Inflammatory macrophage treated with lipopolysaccharide for 4 hours (primary cell): ENCODE data around the gene ASTN2.

Experiments used
- DNase-seq: peaks from one replicate; pipeline ENCODE4 v3.0.0-alpha.2; 2020

The ASTN2 gene

DNA sequence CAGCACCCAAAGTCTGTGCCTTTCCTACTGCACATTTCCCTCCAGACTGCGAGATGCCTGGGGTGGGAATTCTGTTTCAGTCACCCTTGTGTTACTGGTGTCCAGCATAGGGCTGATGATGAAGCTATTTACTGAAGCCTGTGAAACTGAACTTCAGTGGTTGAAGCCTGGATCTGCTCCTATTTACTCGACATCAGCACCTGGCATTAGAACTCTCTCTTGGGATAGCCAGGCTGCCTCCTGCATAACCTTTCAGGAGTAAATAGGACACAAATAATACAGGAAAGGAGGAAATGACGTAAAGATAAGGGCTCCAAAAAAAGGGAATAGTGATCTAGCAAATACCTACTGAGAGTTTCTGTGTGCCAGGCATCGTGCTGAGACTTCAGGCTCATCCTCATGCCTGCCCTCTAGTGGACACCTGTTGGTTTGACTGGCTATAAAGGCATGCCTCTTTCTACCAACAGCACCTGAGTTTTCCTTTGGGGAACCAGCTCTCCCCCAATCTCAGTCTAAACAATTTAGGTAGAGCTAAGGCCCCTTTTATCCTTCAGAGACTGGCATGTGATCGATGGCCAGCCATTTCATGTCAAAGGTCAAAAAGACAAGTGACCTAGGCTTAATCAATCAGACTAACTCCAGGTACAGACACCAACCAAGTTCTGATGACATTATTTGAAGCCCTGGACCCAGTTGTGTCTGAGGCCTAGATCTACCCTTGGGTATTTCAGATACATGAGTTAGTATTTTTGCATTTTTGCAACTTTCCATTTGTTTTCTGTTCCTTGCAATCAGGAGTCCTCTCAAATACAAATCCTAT lies 919.8 kb downstream of the ASTN2 start:
- peak; percentile 22 for DNase-seq

DNA sequence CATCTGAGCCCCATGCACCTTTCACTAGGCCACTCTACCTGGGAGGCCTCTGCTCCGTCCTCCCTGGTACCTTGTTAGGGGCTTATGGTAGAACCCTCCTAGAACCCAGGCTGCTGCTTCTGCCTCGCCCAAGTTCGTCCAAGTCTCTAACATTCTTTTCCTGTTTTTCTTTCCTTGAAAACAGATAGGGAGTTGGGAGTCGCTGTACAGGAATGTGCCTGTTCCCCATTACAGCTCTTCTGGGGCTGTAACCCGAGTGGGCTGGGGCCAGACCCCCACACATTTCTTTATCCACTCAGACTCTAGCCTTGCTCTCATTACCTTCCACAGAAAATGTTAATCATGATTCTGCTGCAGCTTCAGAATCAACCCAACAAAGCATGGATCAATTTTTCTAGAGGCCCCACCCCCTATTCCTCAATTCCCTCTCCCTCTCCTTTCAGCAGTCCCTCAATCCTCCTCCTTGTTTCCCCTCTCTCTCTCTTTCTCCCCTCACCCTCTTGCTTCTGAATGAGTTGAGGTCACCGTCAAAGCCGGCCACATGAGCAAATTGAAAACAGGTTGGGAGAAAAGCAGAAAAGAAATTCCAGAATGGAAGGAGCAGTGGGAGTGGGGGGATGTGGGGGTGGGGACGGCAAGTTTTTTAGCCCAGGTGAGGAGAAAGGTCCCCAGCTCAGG lies 921.5 kb downstream of the ASTN2 start:
- DNase-seq, result no peak

DNA sequence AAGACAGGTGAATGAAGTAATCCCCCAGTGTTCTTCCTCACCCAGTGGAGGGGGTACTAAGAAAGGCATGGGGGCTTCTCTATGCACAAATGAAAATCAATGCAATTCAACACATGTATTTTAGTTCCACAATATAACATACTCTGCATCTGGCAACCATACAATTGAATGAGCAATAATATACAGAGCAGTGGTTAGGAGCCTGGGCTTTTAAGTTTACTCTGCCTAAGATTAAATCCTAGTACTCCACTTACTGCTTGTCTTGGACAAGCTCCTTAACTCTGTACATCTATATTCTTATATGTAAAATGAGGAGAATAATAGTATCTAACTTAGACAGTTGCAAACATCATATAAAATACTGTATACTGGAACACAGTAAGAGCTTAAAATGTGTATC lies 923.2 kb downstream of the ASTN2 start:
- DNase-seq, result no peak

DNA sequence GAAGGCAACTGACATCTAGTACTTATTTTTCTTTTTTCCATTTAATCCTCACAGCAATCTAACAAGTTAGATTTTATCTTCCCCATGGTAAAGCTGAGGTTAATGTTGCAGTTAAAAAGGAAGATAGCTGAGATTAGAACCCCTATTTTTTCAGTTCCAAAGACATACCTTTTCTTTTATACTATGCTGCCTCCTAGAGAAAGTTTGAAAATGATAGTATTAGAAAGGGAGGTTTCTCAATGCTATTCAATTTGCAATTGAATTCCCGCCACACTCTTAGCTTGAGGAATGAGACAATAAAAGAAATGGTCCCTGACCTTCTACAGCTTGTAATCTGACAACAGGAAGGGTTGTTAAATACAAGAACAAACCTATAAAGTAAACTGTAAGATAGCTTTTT lies 923.6 kb downstream of the ASTN2 start:
- no peak for DNase-seq

DNA sequence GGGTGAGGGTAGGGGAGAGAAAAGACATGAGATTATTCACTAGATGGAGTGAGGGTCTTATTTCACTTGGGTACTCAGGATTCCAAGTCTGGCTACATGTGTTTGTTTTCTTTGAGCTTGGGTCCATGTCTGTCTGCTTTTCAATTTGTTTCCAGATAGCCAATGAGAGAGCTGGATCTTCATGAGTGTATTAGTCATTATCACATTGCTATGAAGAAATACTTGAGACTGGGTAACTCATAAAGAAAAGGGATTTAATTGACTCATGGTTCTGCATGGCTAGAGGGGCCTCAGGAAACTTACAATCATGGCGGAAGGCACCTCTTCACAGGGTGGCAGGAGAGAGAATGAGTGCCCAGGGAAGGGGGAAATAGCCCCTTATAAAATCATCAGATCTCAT lies 924.5 kb downstream of the ASTN2 start:
- peak; percentile 17 for DNase-seq

DNA sequence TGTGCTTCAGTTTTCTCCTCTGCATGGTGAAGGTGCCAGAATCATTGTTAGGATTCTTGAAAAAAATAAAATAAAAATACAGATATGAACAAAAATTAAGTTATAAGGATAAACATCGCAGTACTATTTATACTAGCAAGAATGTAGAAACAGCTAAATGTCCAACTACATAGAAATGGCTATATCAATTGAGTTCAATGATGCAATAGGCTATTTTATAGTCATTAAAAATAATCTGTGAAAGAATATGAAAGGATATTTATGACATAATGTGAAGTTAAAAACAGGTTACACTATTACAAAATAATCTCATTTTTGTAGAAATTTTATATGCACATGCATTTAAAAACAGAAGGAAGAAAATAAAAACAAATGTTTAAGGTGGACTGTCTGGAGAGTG lies 926.5 kb downstream of the ASTN2 start:
- no peak for DNase-seq

DNA sequence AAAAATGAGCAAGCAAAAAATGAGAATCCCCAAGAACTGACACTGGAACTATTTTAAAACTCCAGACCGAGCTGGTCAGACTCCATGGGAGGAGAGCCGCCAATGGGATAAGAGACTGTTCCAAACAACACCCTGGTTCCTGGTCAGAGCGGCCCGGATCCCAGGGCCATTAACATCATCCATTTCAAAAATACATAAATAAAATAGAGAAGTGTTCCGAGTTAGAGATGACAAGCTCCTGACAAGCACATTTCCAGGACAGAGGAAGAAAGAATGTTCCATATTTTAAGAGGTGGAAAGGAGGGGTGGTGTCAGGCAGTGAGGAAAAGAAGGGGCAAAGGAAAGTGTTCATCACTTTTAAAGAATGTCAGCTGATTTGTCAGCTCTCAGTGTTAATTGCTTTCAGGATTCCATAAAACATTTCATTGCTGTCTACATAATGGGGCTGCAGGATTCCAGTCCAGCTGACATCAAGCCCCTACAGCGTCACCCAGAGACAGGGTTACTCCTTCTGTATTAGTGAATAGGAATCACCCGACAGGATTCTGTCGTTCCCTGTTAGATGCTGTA lies 930.3 kb downstream of the ASTN2 start:
- no peak for DNase-seq

DNA sequence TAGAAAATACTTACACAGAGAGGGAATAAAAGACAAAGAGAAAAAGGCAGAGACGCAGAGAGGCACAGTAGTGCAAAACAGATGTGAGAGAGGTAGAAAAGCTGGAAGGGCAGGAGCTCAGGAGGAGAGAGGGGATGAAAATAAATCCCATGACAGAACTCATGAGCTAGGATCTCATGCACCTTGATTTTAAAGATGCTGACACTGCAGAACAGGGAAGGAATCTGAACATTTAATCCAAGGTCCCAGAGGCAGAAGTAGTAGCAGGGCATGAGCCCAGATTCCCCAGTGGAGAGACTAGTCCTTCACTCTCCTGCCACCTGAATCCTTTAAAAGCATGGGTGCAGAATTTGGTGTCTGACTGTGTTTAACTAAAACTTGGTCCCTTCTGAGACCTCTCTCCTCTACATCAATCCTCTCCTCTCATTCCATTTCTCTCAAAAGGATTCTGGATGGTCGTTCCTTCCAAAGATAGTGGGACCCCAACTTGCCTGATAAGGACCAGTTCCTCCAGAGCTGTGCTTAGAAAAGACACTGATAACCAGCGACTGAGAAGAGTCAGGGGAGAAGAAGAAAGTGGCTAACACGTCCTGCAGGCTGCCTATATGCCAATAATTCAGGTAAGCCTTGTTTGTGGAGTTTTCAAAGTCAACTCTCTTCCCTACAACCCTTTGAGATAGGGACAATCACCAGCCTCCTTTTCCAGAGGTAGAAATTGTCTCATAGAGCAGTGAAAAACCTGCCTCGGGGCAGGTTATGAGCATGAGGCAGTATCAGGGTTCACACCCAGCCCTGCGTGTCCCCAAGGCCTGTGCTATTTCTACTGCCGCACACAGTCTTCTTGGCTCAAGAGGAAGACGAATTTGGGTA lies 931.0 kb downstream of the ASTN2 start:
- no peak for DNase-seq

DNA sequence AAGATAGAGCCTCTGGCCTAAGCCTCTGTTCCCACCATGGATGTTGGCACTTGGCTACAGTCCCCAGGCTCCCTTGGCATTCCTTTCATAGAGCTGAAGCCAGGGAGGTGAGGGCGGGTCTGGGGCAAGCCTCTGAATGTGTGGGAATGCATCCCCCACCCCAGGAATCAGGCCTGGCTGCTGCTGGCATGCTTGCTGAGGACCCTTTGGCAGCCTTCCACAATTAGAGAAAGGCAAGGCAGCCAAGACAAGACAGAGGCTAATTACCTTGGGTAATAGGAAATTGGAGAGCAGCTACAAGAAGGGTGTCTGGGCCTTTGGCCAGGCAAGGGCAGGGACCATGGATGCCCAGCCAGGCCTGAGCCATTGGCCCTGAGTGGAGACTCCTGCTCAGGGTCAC lies 932.1 kb downstream of the ASTN2 start:
- DNase-seq, result no peak

DNA sequence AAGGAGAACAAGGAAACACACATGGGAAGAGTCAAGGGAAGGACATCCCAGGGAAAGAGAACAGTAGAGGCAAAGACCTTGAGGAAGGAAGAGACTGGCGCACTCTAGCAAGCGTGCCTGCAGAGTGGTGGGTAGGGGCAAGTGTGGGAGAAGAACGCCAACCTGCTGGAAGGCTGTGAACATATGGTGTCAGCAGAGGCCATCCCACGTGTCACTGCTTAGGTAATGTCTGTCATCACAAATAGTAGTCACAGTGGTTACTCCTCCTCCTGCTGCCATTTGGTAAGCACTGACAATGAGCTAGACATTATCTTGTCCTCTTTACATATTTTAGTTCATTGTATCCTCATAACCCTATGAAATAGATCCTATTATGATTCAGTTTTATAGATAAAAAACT lies 934.2 kb downstream of the ASTN2 start:
- no peak for DNase-seq

DNA sequence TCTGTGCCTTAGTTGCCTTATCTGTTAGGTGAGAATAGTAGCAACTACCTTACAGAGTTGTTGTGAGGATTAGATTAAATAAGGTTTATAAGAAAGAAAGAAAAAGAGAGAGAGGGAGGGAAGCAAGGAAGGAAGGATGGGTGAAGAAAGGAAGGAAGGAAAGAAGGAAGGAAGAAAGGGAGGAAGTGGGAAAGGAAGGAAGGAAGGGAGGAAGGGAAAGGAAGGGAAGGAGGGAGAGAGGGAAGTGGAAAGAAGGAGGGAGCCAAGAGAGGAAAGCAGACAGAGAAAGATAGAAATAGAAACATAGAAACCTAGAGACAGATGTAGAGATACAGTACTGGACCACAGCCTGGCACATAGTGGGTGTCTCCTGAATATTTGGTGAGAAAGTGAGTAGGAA lies 934.9 kb downstream of the ASTN2 start:
- DNase-seq, result no peak

DNA sequence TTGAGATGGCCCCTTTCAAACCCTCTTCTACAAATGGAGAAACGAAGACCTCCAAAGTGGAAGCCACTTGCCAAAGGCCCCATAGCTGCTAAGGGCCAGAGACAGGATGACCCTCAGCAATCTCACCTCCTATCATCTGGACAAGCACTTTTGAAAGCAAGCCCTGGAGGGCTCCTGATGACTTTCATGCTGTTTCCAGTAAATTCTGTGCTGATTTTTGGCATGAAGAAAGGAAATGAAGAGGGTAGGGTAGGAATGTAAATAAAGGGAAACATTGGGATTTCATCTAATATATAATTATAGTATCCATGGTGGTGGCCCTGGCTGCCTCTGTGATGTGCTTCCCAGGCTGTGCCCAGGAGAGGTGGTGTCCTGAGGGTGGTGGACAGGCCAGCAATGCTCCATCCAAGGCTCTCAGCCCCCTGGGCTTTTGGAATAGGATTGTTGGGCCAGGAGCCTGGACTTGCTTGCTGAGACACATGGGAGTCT lies 935.8 kb downstream of the ASTN2 start:
- DNase-seq, result no peak

DNA sequence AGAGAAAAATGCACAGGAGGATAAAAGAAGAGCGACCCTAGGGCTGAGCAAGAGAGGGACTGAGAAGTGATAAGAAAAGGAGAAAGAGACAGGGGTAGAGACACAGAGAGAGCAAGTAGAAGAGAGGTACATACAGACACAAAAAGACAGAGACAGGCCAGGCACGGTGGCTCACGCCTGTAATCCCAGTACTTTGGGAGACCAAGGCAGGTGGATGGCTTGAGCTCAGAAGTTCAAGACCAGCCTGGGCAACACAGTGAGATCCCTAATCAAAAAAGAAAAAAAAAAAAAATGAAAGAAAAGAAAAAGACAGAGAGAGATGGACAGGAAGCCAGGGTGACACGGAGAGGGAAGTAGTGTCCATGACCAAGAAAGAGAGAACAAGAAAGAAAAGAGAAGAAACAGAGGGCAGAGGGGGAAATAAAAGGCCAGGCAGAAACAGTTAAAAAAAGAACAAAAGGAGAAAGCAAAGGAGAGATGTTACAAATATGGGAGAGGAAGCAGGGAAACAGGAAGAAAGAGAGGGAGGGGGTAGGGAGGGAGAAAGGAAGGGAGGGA lies 937.2 kb downstream of the ASTN2 start:
- no peak for DNase-seq

DNA sequence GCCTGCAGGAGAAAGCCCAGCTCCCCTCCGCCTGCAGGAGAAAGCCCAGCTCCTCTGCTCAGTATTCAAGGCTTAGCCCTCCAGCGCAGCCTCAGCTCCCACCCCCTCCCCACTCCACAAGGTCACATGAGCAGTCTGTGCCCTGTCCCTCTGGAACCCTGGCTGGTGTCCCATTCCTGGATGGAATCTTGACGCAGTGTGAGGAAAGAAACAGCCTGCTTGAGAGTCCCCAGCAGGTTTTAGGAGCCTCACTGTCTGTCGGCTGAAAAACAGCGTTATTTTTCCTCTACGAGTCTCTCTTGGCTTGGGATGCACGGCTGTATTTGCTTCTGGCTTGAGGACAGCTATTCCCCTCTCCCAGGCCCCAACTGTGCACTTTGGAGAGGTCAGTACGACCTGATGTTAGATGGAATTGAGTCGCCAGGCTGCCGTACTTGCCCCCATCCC lies 937.9 kb downstream of the ASTN2 start:
- no peak for DNase-seq

DNA sequence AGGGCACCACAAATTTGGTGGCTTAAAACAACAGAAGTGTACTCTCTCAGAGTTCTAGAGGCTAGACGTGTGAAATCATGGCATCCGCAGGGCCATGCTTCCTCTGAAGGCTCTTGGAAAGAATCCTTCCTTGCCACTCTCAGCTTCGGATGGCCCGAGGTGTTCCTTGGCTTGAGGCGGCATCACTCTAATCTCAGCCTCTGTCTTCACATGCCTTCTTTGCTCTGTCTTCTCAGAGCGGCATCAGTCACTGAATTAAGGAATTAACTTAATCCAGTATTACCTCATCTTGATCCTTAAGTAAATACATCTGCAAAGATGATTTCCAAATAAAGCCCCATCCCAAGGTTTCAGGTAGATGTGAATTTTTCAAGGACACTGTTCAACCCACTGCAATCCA lies 938.9 kb downstream of the ASTN2 start:
- DNase-seq, result no peak

DNA sequence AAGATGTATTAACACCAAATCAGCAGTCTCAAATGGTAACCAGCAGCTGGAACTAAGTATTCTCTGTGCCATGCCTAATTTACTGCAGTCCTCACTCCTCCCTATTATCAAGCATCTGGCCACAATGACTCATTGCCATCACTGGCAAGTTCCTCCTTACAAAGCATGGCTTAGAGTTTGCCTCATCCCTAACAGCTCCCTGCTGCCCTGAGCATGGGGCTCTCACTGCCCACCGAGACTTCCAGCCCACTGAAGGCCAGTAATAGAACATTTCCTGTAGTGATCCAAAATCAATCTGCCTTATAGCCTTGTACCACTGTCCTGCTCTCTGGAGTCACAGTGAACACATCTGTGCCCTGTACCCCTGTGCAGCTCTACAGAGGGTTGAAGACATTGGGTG lies 939.7 kb downstream of the ASTN2 start:
- peak; percentile 43 for DNase-seq

DNA sequence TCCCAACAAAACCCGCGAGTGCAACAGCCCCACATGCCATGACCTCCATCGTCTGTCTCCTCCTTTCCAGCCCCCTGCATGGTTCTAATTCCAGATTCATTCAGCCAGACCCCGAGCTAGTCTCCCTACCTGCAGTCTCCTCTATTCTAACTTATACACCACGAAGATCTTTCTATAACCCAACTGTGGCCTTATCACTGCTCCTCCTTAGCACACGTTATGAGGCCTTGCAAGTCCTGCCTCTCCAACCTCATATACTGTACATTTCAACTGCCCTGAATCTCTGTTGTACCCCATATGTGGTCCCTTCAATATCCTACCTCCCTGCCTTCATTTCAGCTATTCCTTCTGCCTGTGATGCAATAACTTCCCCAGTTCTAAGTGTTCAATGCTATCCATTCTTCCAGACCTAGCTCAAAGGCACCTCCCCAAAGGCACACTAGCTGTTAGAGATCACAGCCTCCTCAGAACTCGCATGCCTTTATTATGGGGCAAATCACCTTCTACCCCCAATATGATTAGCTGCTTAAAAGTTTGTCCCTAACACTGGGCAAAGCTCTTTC lies 942.8 kb downstream of the ASTN2 start:
- no peak for DNase-seq

DNA sequence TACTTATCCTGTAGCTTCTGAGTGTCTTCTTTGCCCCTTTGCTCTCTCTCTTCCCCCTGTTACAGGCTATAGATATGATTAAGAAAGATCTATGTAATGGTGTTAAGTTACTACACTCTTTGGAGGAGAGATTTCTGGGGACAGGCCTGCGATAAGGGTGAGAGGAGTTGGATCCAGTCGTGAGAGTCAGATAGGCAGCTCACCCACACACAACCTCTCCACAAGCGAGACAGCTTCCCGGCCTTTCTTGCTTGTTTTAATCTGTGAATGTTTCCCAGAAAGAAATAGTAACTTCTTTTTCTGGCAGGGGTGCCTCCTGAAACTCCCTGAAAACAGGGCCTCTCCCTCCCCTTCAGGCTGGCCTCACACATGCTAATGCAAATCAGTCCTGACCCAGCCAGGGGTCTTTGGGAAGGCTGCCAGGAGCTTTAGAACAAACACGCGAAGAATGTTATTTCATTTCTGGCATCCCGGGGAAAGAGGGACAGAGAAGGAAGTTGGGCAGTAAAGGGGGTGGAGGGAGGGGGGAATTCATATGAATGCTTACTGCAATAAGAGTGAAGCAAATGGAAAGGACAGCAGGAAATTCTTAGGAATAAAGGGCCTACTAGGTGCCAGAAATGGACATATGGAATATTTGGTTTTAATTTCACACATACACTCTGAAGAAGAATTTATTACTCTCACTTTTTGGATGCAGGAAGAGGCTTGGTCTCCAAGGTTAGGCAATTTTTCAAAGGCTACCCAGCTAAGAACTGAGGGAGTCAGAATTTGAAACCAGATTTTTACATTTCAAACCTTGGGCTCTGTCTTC lies 943.6 kb downstream of the ASTN2 start:
- no peak for DNase-seq

DNA sequence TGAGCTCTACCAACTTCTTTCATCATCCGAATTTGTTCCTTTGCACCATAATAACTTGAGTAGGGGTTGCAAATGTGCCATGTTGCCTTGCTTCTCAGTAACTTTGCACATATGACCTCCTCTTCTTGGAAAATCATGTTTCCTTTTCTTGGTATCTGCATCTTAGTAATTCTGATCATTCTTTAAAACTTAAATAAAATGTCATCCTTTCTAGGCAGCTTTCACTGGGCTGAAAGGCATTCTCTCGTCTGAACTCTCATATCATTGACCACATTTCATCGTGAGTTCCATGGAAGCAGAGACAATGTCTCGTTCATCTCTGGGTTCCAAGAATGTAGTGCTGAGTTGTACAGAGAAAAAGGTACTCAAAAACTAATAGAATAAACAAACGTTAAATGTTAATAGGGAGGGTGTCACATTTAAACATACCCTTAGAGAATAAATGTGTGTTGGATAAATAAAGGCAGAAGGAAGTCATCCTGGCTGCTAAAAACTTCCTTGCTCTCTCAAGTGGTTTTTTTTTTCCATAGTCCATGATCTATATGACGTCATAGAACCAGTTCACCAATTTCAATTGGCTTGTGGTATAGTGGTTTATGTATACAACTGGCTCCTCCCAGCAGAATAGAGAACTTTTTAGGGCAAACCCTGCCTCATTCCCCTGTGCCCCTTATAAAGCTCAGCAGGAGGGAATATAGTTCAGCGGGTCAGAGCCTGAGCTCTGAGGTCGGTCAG lies 945.9 kb downstream of the ASTN2 start:
- DNase-seq, result no peak

DNA sequence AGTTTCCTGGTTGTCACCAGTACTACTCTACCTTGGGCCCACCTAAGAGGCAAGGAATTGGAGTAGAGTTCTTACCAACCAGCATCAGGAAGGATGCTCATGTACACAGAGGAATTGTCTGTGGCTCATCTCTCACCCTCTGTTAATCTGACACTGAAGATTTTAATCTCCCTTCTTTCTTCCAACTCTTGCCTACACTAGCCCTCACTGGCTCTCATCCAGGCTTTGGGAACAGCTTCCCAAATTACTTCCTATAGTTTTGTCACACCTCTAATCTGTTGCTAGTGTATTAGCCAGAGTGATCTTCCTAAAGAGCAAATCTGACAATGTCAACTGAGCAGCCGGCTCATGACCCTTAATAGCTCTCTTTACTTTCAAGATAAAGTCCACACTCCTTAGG lies 946.5 kb downstream of the ASTN2 start:
- DNase-seq, result no peak
